GM19328 (cell line): ENCODE measurements around the gene FIGNL1.

Source experiments
- ATAC-seq: cut with Tn5 transposase; IDR thresholded peaks from one replicate; pipeline ENCODE4 v1.9.1; 2021; ENCODE audit warnings: mild to moderate bottlenecking, moderate library complexity; ENCODE audit not compliant: unreplicated experiment

Gene FIGNL1

GRCh38 chr7:50431316-50431715 is 18.8 kb downstream of the FIGNL1 start:
- ATAC-seq = no peak

GRCh38 chr7:50428911-50429310 is 21.2 kb downstream of the FIGNL1 start:
- no peak for ATAC-seq

- ATAC-seq = no peak
Measured at GRCh38 chr7:50427518-50427917, 22.6 kb downstream of the FIGNL1 start.

GRCh38 chr7:50426280-50427045 is 23.7 kb downstream of the FIGNL1 start:
- ATAC-seq = no peak

GRCh38 chr7:50425318-50425717 is 24.8 kb downstream of the FIGNL1 start:
- ATAC-seq = no peak

- no peak for ATAC-seq
Measured at GRCh38 chr7:50423860-50424259, 26.3 kb downstream of the FIGNL1 start.

GRCh38 chr7:50422858-50423257 is 27.3 kb downstream of the FIGNL1 start:
- ATAC-seq = no peak

- no peak for ATAC-seq
Measured at GRCh38 chr7:50421043-50421442, 29.1 kb downstream of the FIGNL1 start.

GRCh38 chr7:50418526-50419290 is 31.4 kb downstream of the FIGNL1 start:
- no peak for ATAC-seq

- ATAC-seq = peak; percentile 66
Measured at GRCh38 chr7:50418086-50418515, 32.0 kb downstream of the FIGNL1 start.

- peak; percentile 77 for ATAC-seq
Measured at GRCh38 chr7:50416527-50417182, 33.5 kb downstream of the FIGNL1 start.

- no peak for ATAC-seq
Measured at GRCh38 chr7:50415844-50416364, 34.2 kb downstream of the FIGNL1 start.

- ATAC-seq = no peak
Measured at GRCh38 chr7:50413561-50413960, 36.6 kb downstream of the FIGNL1 start.

- ATAC-seq = no peak
Measured at GRCh38 chr7:50412973-50413372, 37.2 kb downstream of the FIGNL1 start.

GRCh38 chr7:50411332-50411731 is 38.8 kb downstream of the FIGNL1 start:
- no peak for ATAC-seq

GRCh38 chr7:50409856-50410745 is 40.0 kb downstream of the FIGNL1 start:
- ATAC-seq = peak; percentile 46

GRCh38 chr7:50406935-50407334 is 43.2 kb downstream of the FIGNL1 start:
- ATAC-seq = no peak

- no peak for ATAC-seq
Measured at GRCh38 chr7:50405221-50405620, 44.9 kb downstream of the FIGNL1 start.

GRCh38 chr7:50404392-50404791 is 45.8 kb downstream of the FIGNL1 start:
- no peak for ATAC-seq

- ATAC-seq = no peak
Measured at GRCh38 chr7:50400114-50400513, 50.0 kb downstream of the FIGNL1 start.
